ENCODE data around the gene CDH4.

Gene CDH4

GRCh38 chr20:61256365-61256764, 4.3 kb downstream of the CDH4 start (continued):
- TF ChIP-seq ZNF747 (tag by site-specific recombination; IDR thresholded peaks at IDR 0.05) (no peak), ZNF433 (tag by site-specific recombination; IDR thresholded peaks at IDR 0.05; ENCODE audit: low read depth) (no peak), PRDM2 (tag by site-specific recombination; IDR thresholded peaks at IDR 0.05; ENCODE audit: borderline replicate concordance) (no peak)
- TF ChIP-seq, protein P1, sequence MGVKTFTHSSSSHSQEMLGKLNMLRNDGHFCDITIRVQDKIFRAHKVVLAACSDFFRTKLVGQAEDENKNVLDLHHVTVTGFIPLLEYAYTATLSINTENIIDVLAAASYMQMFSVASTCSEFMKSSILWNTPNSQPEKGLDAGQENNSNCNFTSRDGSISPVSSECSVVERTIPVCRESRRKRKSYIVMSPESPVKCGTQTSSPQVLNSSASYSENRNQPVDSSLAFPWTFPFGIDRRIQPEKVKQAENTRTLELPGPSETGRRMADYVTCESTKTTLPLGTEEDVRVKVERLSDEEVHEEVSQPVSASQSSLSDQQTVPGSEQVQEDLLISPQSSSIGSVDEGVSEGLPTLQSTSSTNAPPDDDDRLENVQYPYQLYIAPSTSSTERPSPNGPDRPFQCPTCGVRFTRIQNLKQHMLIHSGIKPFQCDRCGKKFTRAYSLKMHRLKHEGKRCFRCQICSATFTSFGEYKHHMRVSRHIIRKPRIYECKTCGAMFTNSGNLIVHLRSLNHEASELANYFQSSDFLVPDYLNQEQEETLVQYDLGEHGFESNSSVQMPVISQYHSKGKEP (tag by site-specific recombination; IDR thresholded peaks at IDR 0.05), result no peak
- TF ChIP-seq, protein P2, sequence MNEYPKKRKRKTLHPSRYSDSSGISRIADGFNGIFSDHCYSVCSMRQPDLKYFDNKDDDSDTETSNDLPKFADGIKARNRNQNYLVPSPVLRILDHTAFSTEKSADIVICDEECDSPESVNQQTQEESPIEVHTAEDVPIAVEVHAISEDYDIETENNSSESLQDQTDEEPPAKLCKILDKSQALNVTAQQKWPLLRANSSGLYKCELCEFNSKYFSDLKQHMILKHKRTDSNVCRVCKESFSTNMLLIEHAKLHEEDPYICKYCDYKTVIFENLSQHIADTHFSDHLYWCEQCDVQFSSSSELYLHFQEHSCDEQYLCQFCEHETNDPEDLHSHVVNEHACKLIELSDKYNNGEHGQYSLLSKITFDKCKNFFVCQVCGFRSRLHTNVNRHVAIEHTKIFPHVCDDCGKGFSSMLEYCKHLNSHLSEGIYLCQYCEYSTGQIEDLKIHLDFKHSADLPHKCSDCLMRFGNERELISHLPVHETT (tag by site-specific recombination; IDR thresholded peaks at IDR 0.05), result no peak
- TF ChIP-seq, protein P3, sequence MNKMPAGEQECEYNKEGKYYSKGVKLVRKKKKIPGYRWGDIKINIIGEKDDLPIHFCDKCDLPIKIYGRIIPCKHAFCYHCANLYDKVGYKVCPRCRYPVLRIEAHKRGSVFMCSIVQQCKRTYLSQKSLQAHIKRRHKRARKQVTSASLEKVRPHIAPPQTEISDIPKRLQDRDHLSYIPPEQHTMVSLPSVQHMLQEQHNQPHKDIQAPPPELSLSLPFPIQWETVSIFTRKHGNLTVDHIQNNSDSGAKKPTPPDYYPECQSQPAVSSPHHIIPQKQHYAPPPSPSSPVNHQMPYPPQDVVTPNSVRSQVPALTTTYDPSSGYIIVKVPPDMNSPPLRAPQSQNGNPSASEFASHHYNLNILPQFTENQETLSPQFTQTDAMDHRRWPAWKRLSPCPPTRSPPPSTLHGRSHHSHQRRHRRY (tag by site-specific recombination; IDR thresholded peaks at IDR 0.05), result no peak

DNA sequence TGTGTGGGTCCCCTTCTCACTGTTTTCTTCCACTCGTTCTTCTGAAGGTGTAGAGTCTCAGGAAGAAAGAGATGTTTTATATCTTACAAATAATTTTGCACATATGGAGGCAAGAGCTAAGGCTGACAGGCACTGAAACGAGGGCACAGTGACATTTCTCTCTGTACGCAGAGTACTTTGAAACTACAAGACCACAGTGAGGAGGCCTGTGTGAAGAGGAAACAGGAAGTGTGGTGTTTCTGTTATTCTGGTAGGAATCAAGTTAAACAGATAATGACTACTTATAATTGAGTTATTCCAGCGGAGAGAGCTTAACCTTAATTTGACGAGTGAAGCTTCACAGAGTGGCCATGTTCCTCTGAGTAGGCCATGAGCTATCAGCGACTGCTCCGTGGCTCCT, 4.8 kb downstream of the CDH4 start:
- CTCF ChIA-PET, result no interaction called here

More for the DNA sequence above, 4.8 kb downstream of the CDH4 start:
- POLR2A ChIA-PET, result no interaction called here
- no peak overlapping the region for H3K4me3 ChIP-seq (ENCODE audit: low read depth, low read length)
- TF ChIP-seq TRIM28 (IDR thresholded peaks at IDR 0.05; ENCODE audit: borderline replicate concordance, low read length) (no peak), PATZ1 (tag by site-specific recombination; IDR thresholded peaks at IDR 0.05) (no peak), ZNF184 (tag by site-specific recombination; IDR thresholded peaks at IDR 0.05) (no peak), ZNF692 (tag by site-specific recombination; IDR thresholded peaks at IDR 0.05) (no peak), ZNF660 (tag by site-specific recombination; IDR thresholded peaks at IDR 0.05) (no peak), ZNF707 (tag by site-specific recombination; IDR thresholded peaks at IDR 0.05) (no peak), ZNF169 (tag by site-specific recombination; IDR thresholded peaks at IDR 0.05) (no peak), ZNF501 (tag by site-specific recombination; IDR thresholded peaks at IDR 0.05) (no peak), ZFP3 (tag by site-specific recombination; IDR thresholded peaks at IDR 0.05; ENCODE audit: low read depth) (no peak), ZNF624 (tag by site-specific recombination; IDR thresholded peaks at IDR 0.05) (no peak), ZNF596 (tag by site-specific recombination; IDR thresholded peaks at IDR 0.05) (no peak), OSR2 (tag by site-specific recombination; IDR thresholded peaks at IDR 0.05) (no peak), ZNF37A (tag by site-specific recombination; IDR thresholded peaks at IDR 0.05) (no peak)
- H3K9me3 ChIP-seq (ENCODE audit: control insufficient read depth, insufficient read depth, low read depth, low read length), result no peaks in the 10 kb centered on the region
- peaks cover 0 to 34% of the 10 kb centered on the region in 2 experiments; a peak in 1 of 3 replicates for H3K36me3 ChIP-seq (ENCODE audit: control insufficient read depth in 2 of 2, insufficient read depth in 1 of 2, low read length in 2 of 2)
- no peaks in the 10 kb centered on the region for H3K4me1 ChIP-seq (ENCODE audit: control insufficient read depth, insufficient read depth, low read length)
- H3K27ac ChIP-seq (ENCODE audit: extremely low read depth, low read depth, low read length), result no peak overlapping the region
